IMR-90 (cell line): ENCODE measurements around the gene ARHGAP19. TPM values are rescaled to one million over a fixed set of nuclear protein-coding genes. Genes with fewer than 3 reads are reported as not detected.

Source experiments
- ATAC-seq: fragments of 200-7000 bp; cut with Tn5 transposase; 2 replicates; pipeline ENCODE4 v1.9.1; 2020; ENCODE audit warnings: low read depth, mild to moderate bottlenecking, moderate library complexity
- BruUV-seq: library from RNA; stranded (reverse); fragments of 400-500 nt; replicated peaks from 2 replicates; lab custom pipeline; 2021; lab: Mats Ljungman, UMichigan
- CTCF ChIA-PET: fragments of 300-600 bp; formaldehyde crosslinking; extraction: SDS; loops from one replicate; lab custom pipeline; 2021; ENCODE audit warnings: antibody characterized with exemption; lab: Yijun Ruan, JAX
- POLR2A ChIA-PET: fragments of 300-600 bp; sonication (Branson Sonifier 250); formaldehyde crosslinking; loops from one replicate; lab custom pipeline; 2022; ENCODE audit warnings: antibody characterized with exemption; ENCODE audit not compliant: unreplicated experiment; lab: Charles Lee
- DNase-seq: peaks from one replicate; pipeline ENCODE4 v3.0.0; 2013
- H2AFZ ChIP-seq: replicated peaks from 2 replicates; pipeline ENCODE3; 2013; ENCODE audit warnings: low read length, mild to moderate bottlenecking; ENCODE audit not compliant: poor library complexity
- H2AK5ac ChIP-seq: 2 replicates; pipeline ENCODE4 v1.6.1; 2013; ENCODE audit warnings: low read depth, low read length, inconsistent platforms
- H2AK9ac ChIP-seq: replicated peaks from 2 replicates; pipeline ENCODE3; 2013; ENCODE audit warnings: mild to moderate bottlenecking, low read depth, low read length, moderate library complexity; ENCODE audit not compliant: poor library complexity
- H2BK120ac ChIP-seq: 2 replicates; pipeline ENCODE4 v1.6.1; 2013; ENCODE audit warnings: low read depth, low read length, inconsistent platforms
- H2BK15ac ChIP-seq: 3 replicates; pipeline ENCODE4 v1.6.1; 2013; ENCODE audit warnings: low read depth, low read length, inconsistent platforms
- H2BK20ac ChIP-seq: 2 replicates; pipeline ENCODE4 v1.6.1; 2013; ENCODE audit warnings: low read depth, mild to moderate bottlenecking, inconsistent platforms, low read length, moderate library complexity
- H2BK5ac ChIP-seq: 2 replicates; pipeline ENCODE4 v1.6.1; 2013; ENCODE audit warnings: mild to moderate bottlenecking, low read depth, low read length, inconsistent platforms; ENCODE audit not compliant: poor library complexity, severe bottlenecking
- H3K14ac ChIP-seq: replicated peaks from 2 replicates; pipeline ENCODE4 v1.6.1; 2013; ENCODE audit warnings: low read depth, low read length, inconsistent platforms
- H3K18ac ChIP-seq: 2 replicates; pipeline ENCODE4 v1.6.1; 2013; ENCODE audit warnings: low read depth, low read length, control low read depth
- H3K23ac ChIP-seq: 2 replicates; pipeline ENCODE4 v1.6.1; 2013; ENCODE audit warnings: low read depth, low read length, inconsistent platforms
- H3K27ac ChIP-seq: 2 replicates; pipeline ENCODE4 v1.5.1; 2013; ENCODE audit warnings: mild to moderate bottlenecking, control low read depth, low read length; ENCODE audit not compliant: insufficient read depth
- H3K27me3 ChIP-seq: 2 replicates; pipeline ENCODE4 v1.6.1; 2013; ENCODE audit warnings: low read length; ENCODE audit not compliant: control insufficient read depth, insufficient read depth
- H3K36me3 ChIP-seq: 2 replicates; pipeline ENCODE4 v1.6.1; 2013; ENCODE audit warnings: low read length, mixed read lengths; ENCODE audit not compliant: control insufficient read depth, insufficient read depth
- H3K4ac ChIP-seq: 2 replicates; pipeline ENCODE4 v1.6.1; 2013; ENCODE audit warnings: low read depth, low read length, inconsistent platforms
- H3K4me1 ChIP-seq: 2 replicates; pipeline ENCODE4 v1.6.1; 2013; ENCODE audit warnings: low read length, mixed read lengths; ENCODE audit not compliant: control insufficient read depth, insufficient read depth
- H3K4me2 ChIP-seq: 2 replicates; pipeline ENCODE4 v1.6.1; 2013; ENCODE audit warnings: low read depth, mild to moderate bottlenecking, control low read depth, low read length, moderate library complexity
- H3K4me3 ChIP-seq: 2 replicates; pipeline ENCODE4 v1.5.1; 2013; ENCODE audit warnings: low read depth, mild to moderate bottlenecking, control low read depth, low read length, moderate library complexity; ENCODE audit not compliant: insufficient read depth
- H3K56ac ChIP-seq: 2 replicates; pipeline ENCODE4 v1.6.1; 2013; ENCODE audit warnings: low read length, inconsistent platforms; ENCODE audit not compliant: insufficient read depth; ENCODE audit errors: extremely low read depth
- H3K79me1 ChIP-seq, 2 experiments: 2 replicates each; pipeline ENCODE4 v1.6.1; 2013; ENCODE audit warnings: low read length in 2 of 2, inconsistent platforms in 1 of 2, low read depth in 1 of 2
- H3K9ac ChIP-seq: 2 replicates; pipeline ENCODE4 v1.6.1; 2013; ENCODE audit warnings: low read depth, low read length, control low read depth
- H3K9me1 ChIP-seq: 2 replicates; pipeline ENCODE4 v1.6.1; 2013; ENCODE audit warnings: low read length, inconsistent platforms; ENCODE audit not compliant: insufficient read depth
- H3K9me3 ChIP-seq: 2 replicates; pipeline ENCODE4 v1.6.1; 2013; ENCODE audit warnings: low read length; ENCODE audit not compliant: control insufficient read depth, insufficient read depth
- H4K20me1 ChIP-seq: 2 replicates; pipeline ENCODE4 v1.6.1; 2013; ENCODE audit warnings: low read length, inconsistent platforms; ENCODE audit not compliant: insufficient read depth
- H4K5ac ChIP-seq: 2 replicates; pipeline ENCODE4 v1.6.1; 2013; ENCODE audit warnings: mild to moderate bottlenecking, low read depth, low read length, control low read depth
- H4K8ac ChIP-seq, 2 experiments: 2 replicates each; pipeline ENCODE4 v1.6.1; 2013; ENCODE audit warnings: low read depth in 2 of 2, low read length in 2 of 2, control low read depth in 1 of 2, inconsistent platforms in 1 of 2
- H4K91ac ChIP-seq: 2 replicates; pipeline ENCODE4 v1.6.1; 2013; ENCODE audit warnings: low read depth, low read length, inconsistent platforms; ENCODE audit not compliant: insufficient read depth
- CEBPB ChIP-seq: IDR thresholded peaks from 2 replicates; pipeline ENCODE4 v1.6.1; 2012; ENCODE audit warnings: low read depth, low read length, improper control_type of control experiment
- CHD1 ChIP-seq: IDR thresholded peaks from 2 replicates; pipeline ENCODE4 v1.6.1; 2012; ENCODE audit warnings: low read depth, low read length, improper control_type of control experiment
- FOS ChIP-seq: fragments of 150-350 bp; IDR thresholded peaks from 2 replicates; pipeline ENCODE4 v1.6.1; 2016; ENCODE audit warnings: low read depth, low read length
- MAFK ChIP-seq: IDR thresholded peaks from 2 replicates; pipeline ENCODE4 v1.6.1; 2012; ENCODE audit warnings: low read depth, low read length, improper control_type of control experiment
- MAZ ChIP-seq: IDR thresholded peaks from 2 replicates; pipeline ENCODE4 v1.6.1; 2012; ENCODE audit warnings: low read depth, mild to moderate bottlenecking, low read length, improper control_type of control experiment, moderate library complexity, borderline replicate concordance
- MXI1 ChIP-seq: IDR thresholded peaks from 2 replicates; pipeline ENCODE4 v1.6.1; 2012; ENCODE audit warnings: low read depth, mild to moderate bottlenecking, low read length, moderate library complexity, borderline replicate concordance
- NFE2L2 ChIP-seq: fragments of 150-350 bp; IDR thresholded peaks from 2 replicates; pipeline ENCODE4 v1.6.1; 2016; ENCODE audit warnings: low read depth, mild to moderate bottlenecking, low read length
- POLR2A ChIP-seq: IDR thresholded peaks from 2 replicates; pipeline ENCODE4 v1.6.1; 2012; ENCODE audit warnings: mild to moderate bottlenecking, low read depth, low read length
- RCOR1 ChIP-seq: IDR thresholded peaks from 2 replicates; pipeline ENCODE4 v1.6.1; 2012; ENCODE audit warnings: mild to moderate bottlenecking, low read length, improper control_type of control experiment; ENCODE audit not compliant: insufficient replicate concordance
- RFX5 ChIP-seq: IDR thresholded peaks from 2 replicates; pipeline ENCODE4 v1.8.0; 2012; ENCODE audit warnings: low read depth, mild to moderate bottlenecking, low read length, moderate library complexity
- WGBS, 2 experiments: methylation state at CpG; one replicate each; pipeline versions ENCODE4 v1.1.5 to v1.1.7; 2013; ENCODE audit warnings: missing lambda C conversion rate in 2 of 2; ENCODE audit not compliant: insufficient read length in 1 of 2; ENCODE audit errors: extremely low coverage in 2 of 2; 5-methylcytosine and 5-hydroxymethylcytosine counted together
- dilution Hi-C: fragments of 300-500 bp; cut with HindIII; formaldehyde crosslinking; loops from one replicate; pipeline ENCODE4 v1.14.3; 2018; ENCODE audit warnings: low sequenced_read_pairs; ENCODE audit not compliant: unreplicated experiment
- in situ Hi-C: fragments of 300-500 bp; cut with MboI; formaldehyde crosslinking; loops from 3 replicates; pipeline ENCODE4 v1.14.3; 2019; ENCODE audit warnings: low sequenced_read_pairs, inconsistent platforms, mixed read lengths
- intact Hi-C: fragments of 100-400 bp; cut with micrococcal nuclease; formaldehyde crosslinking; loops from 2 replicates; pipeline ENCODE4 v1.10.0; 2022
- polyA plus RNA-seq, 3 experiments: library from polyadenylated mRNA; depleted of rRNA; stranded (reverse); fragments of >200 nt; gene quantifications; 2 replicates each; pipeline ENCODE4 v1.2.3, GENCODE V29; 2012; ENCODE audit warnings: low replicate concordance in 1 of 3
- total RNA-seq: library from RNA; depleted of rRNA; stranded (reverse); fragments of >200 nt; gene quantifications from 2 replicates; pipeline ENCODE4 v1.2.3, GENCODE V29; 2012
- TF ChIP-seq, protein P1 (sequence below): fragments of 150-350 bp; IDR thresholded peaks from 2 replicates; pipeline ENCODE4 v1.6.1; 2016; ENCODE audit warnings: low read depth, mild to moderate bottlenecking, low read length, moderate library complexity, borderline replicate concordance
- TF ChIP-seq, protein P2 (sequence below): fragments of 150-350 bp; IDR thresholded peaks from 2 replicates; pipeline ENCODE4 v1.6.1; 2017; ENCODE audit warnings: mild to moderate bottlenecking, antibody characterized with exemption, low read length, low read depth
- TF ChIP-seq, protein P3 (sequence below): conservative IDR thresholded peaks from 2 replicates; pipeline ENCODE4 v1.5.1; 2012; ENCODE audit warnings: mild to moderate bottlenecking, low read depth, low read length, improper control_type of control experiment

ARHGAP19 gene
- total and polyA plus RNA-seq, 2 of the 4 experiments (the other 2 are of a cell fraction), result 6.3 to 7.0 TPM

GRCh38 chr10:97332591-97333350 lies 40.3 kb upstream of the ARHGAP19 start:
- ATAC-seq, result peak; percentile 47
- Histone ChIP-seq H2BK120ac (peak overlapping the region; percentile 18; the same call in 1 of the 2 replicates), H2BK15ac (no peak overlapping the region), H3K9ac (peak overlapping the region; percentile 97), H3K36me3 (no peaks in the 10 kb centered on the region), H3K4ac (peak overlapping the region; percentile 60), H2AK5ac (no peak overlapping the region), H3K4me1 (peaks cover 16% of the 10 kb centered on the region), H3K4me2 (peak overlapping the region; percentile 94), H3K9me3 (no peaks in the 10 kb centered on the region), H3K27ac (peak overlapping the region; percentile 94), H2AK9ac (no peak overlapping the region), H3K56ac (peak overlapping the region; percentile 81; the same call in 1 of the 2 replicates), H4K20me1 (no peaks in the 10 kb centered on the region), H3K4me3 (peak overlapping the region; percentile 72), H3K18ac (peak overlapping the region; percentile 78), H4K8ac (peak overlapping the region; percentile 78 to 87), H2BK20ac (no peak overlapping the region), H3K23ac (peak overlapping the region; percentile 85), H3K79me1 (peaks cover 15 to 35% of the 10 kb centered on the region in 2 experiments), H3K14ac (peak overlapping the region; percentile 86), H3K27me3 (peaks cover 13% of the 10 kb centered on the region), H2AFZ (peak overlapping the region; percentile 75), H3K9me1 (no peaks in the 10 kb centered on the region; the same call in 1 of the 2 replicates), H4K91ac (0 out of 2 replicates have a peak overlapping the region, but pooled peaks have one; percentile 35), H2BK5ac (peak overlapping the region; percentile 61), H4K5ac (peak overlapping the region; percentile 85)
- in situ Hi-C loops (no loop called here), intact Hi-C loops (loop anchor here (1.0 to 2.0 kb wide), 3 partner anchors 40 to 260 kb away; partner anchors contain the start of gene ARHGAP19), dilution Hi-C loops (no loop called here)
- ChIA-PET POLR2A (interaction anchor here (0.5 to 0.6 kb wide), 2 partner anchors 11 to 122 kb away, joined by 3 to 7 read pairs; no protein-coding TSS in a partner anchor), CTCF (interaction anchor here (0.7 to 3.5 kb wide), 7 partner anchors 13 to 260 kb away, joined by 3 to 23 read pairs (median 5); partner anchors contain the start of gene FRAT1)
- peak; percentile 87 for DNase-seq
- 20% methylated on average over 1 of the region's 18 CpGs; no CpG with 5 or more reads in 1 of the 2 experiments for WGBS, 2 experiments
- BruUV-seq, result no TSS peak
- TF ChIP-seq RFX5 (no peak), CEBPB (no peak), POLR2A (no peak; the same call in 1 of the 2 replicates), MAFK (no peak), MXI1 (no peak), FOS (no peak), NFE2L2 (no peak), CHD1 (no peak), RCOR1 (no peak), MAZ (no peak)
- TF ChIP-seq, protein P1, sequence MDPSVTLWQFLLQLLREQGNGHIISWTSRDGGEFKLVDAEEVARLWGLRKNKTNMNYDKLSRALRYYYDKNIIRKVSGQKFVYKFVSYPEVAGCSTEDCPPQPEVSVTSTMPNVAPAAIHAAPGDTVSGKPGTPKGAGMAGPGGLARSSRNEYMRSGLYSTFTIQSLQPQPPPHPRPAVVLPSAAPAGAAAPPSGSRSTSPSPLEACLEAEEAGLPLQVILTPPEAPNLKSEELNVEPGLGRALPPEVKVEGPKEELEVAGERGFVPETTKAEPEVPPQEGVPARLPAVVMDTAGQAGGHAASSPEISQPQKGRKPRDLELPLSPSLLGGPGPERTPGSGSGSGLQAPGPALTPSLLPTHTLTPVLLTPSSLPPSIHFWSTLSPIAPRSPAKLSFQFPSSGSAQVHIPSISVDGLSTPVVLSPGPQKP, result no peak
- TF ChIP-seq, protein P2, sequence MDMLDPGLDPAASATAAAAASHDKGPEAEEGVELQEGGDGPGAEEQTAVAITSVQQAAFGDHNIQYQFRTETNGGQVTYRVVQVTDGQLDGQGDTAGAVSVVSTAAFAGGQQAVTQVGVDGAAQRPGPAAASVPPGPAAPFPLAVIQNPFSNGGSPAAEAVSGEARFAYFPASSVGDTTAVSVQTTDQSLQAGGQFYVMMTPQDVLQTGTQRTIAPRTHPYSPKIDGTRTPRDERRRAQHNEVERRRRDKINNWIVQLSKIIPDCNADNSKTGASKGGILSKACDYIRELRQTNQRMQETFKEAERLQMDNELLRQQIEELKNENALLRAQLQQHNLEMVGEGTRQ, result no peak
- TF ChIP-seq, protein P3, sequence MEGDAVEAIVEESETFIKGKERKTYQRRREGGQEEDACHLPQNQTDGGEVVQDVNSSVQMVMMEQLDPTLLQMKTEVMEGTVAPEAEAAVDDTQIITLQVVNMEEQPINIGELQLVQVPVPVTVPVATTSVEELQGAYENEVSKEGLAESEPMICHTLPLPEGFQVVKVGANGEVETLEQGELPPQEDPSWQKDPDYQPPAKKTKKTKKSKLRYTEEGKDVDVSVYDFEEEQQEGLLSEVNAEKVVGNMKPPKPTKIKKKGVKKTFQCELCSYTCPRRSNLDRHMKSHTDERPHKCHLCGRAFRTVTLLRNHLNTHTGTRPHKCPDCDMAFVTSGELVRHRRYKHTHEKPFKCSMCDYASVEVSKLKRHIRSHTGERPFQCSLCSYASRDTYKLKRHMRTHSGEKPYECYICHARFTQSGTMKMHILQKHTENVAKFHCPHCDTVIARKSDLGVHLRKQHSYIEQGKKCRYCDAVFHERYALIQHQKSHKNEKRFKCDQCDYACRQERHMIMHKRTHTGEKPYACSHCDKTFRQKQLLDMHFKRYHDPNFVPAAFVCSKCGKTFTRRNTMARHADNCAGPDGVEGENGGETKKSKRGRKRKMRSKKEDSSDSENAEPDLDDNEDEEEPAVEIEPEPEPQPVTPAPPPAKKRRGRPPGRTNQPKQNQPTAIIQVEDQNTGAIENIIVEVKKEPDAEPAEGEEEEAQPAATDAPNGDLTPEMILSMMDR, result peak; percentile 66
